Mesenchymal stem cell (in vitro differentiated cells and primary cell): ENCODE measurements around the gene FBXW8.

Source experiments
- DNase-seq: peaks from one replicate; pipeline ENCODE4 v3.0.0-alpha.2; 2013
- H2AFZ ChIP-seq: one replicate; pipeline ENCODE4 v1.6.1; 2013; ENCODE audit warnings: low read depth, mild to moderate bottlenecking, control low read depth, inconsistent platforms, low read length, moderate library complexity
- H2AK5ac ChIP-seq: 2 replicates; pipeline ENCODE4 v1.6.1; 2013; ENCODE audit warnings: low read length, moderate library complexity, mild to moderate bottlenecking, inconsistent platforms; ENCODE audit not compliant: severe bottlenecking
- H2BK120ac ChIP-seq: one replicate; pipeline ENCODE4 v1.6.1; 2013; ENCODE audit warnings: low read depth, mild to moderate bottlenecking, inconsistent platforms, low read length, moderate library complexity
- H2BK12ac ChIP-seq, 2 experiments: one replicate each; pipeline ENCODE4 v1.6.1; 2013; ENCODE audit warnings: inconsistent platforms in 2 of 2, low read length in 2 of 2, mild to moderate bottlenecking in 2 of 2, moderate library complexity in 2 of 2, control low read depth in 1 of 2
- H2BK15ac ChIP-seq: one replicate; pipeline ENCODE4 v1.6.1; 2013; ENCODE audit warnings: mild to moderate bottlenecking, low read depth, inconsistent platforms; ENCODE audit not compliant: poor library complexity, severe bottlenecking
- H2BK5ac ChIP-seq: 2 replicates; pipeline ENCODE4 v1.6.1; 2013; ENCODE audit warnings: low read depth, mild to moderate bottlenecking, low read length, control low read depth, inconsistent platforms; ENCODE audit not compliant: poor library complexity, severe bottlenecking
- H3K14ac ChIP-seq, 2 experiments: one replicate each; pipeline ENCODE4 v1.6.1; 2013; ENCODE audit warnings: inconsistent platforms in 2 of 2, low read length in 2 of 2, control low read depth in 1 of 2, mild to moderate bottlenecking in 1 of 2, moderate library complexity in 1 of 2
- H3K18ac ChIP-seq, 2 experiments: one replicate each; pipeline ENCODE4 v1.6.1; 2013; ENCODE audit warnings: inconsistent platforms in 2 of 2, low read length in 2 of 2, control low read depth in 1 of 2, low read depth in 1 of 2, mild to moderate bottlenecking in 1 of 2
- H3K23ac ChIP-seq, 2 experiments: one replicate each; pipeline ENCODE4 v1.6.1; 2013; ENCODE audit warnings: inconsistent platforms in 2 of 2, low read length in 2 of 2, mild to moderate bottlenecking in 2 of 2, moderate library complexity in 2 of 2, control low read depth in 1 of 2
- H3K27ac ChIP-seq: 2 replicates; pipeline ENCODE4 v1.5.1; 2013; ENCODE audit warnings: mild to moderate bottlenecking, moderate library complexity, low read length, control low read depth, inconsistent platforms; ENCODE audit not compliant: poor library complexity, severe bottlenecking
- H3K27me3 ChIP-seq, 2 experiments: 2 replicates each; pipeline versions ENCODE4 v1.6.1 to v1.7.0; 2013; ENCODE audit warnings: low read length in 2 of 2, mild to moderate bottlenecking in 2 of 2, moderate library complexity in 2 of 2, control low read depth in 1 of 2, inconsistent platforms in 1 of 2; ENCODE audit not compliant: control insufficient read depth in 1 of 2, insufficient read depth in 1 of 2
- H3K36me3 ChIP-seq, 2 experiments: 2 replicates each; pipeline versions ENCODE4 v1.6.1 to v1.7.0; 2013; ENCODE audit warnings: low read length in 2 of 2, control low read depth in 1 of 2, inconsistent platforms in 1 of 2, low read depth in 1 of 2, mild to moderate bottlenecking in 1 of 2; ENCODE audit not compliant: insufficient read depth in 2 of 2, control insufficient read depth in 1 of 2
- H3K4ac ChIP-seq, 2 experiments: one replicate each; pipeline ENCODE4 v1.6.1; 2013; ENCODE audit warnings: inconsistent platforms in 2 of 2, low read length in 2 of 2, mild to moderate bottlenecking in 2 of 2, moderate library complexity in 2 of 2, control low read depth in 1 of 2, low read depth in 1 of 2
- H3K4me1 ChIP-seq: 2 replicates; pipeline ENCODE4 v1.6.1; 2013; ENCODE audit warnings: low read depth, low read length, control low read depth; ENCODE audit not compliant: control insufficient read depth, insufficient read depth
- H3K4me2 ChIP-seq: 2 replicates; pipeline ENCODE4 v1.6.1; 2013; ENCODE audit warnings: low read length, mild to moderate bottlenecking, inconsistent platforms; ENCODE audit not compliant: poor library complexity, severe bottlenecking
- H3K4me3 ChIP-seq, 2 experiments: 2 replicates each; pipeline versions ENCODE4 v1.5.1 to v1.7.0; 2013; ENCODE audit warnings: low read length in 2 of 2, mild to moderate bottlenecking in 2 of 2, control low read depth in 1 of 2, low read depth in 1 of 2; ENCODE audit not compliant: insufficient read depth in 1 of 2
- H3K79me1 ChIP-seq: replicated peaks from 2 replicates; pipeline ENCODE4 v1.6.1; 2013; ENCODE audit warnings: mild to moderate bottlenecking, control low read depth, low read length, inconsistent platforms; ENCODE audit not compliant: poor library complexity, severe bottlenecking
- H3K9ac ChIP-seq: 2 replicates; pipeline ENCODE4 v1.7.0; 2013; ENCODE audit warnings: mild to moderate bottlenecking, low read length, moderate library complexity
- H3K9me3 ChIP-seq: 2 replicates; pipeline ENCODE4 v1.7.0; 2013; ENCODE audit warnings: mild to moderate bottlenecking, low read length; ENCODE audit not compliant: control insufficient read depth
- H4K8ac ChIP-seq: one replicate; pipeline ENCODE4 v1.6.1; 2013; ENCODE audit warnings: inconsistent platforms, mild to moderate bottlenecking, low read length, moderate library complexity
- H4K91ac ChIP-seq: one replicate; pipeline ENCODE4 v1.6.1; 2013; ENCODE audit warnings: mild to moderate bottlenecking, low read length, inconsistent platforms
- WGBS: methylation state at CpG from one replicate; pipeline ENCODE4 v1.1.7; 2013; ENCODE audit warnings: mixed read lengths; 5-methylcytosine and 5-hydroxymethylcytosine counted together

FBXW8 gene

DNA sequence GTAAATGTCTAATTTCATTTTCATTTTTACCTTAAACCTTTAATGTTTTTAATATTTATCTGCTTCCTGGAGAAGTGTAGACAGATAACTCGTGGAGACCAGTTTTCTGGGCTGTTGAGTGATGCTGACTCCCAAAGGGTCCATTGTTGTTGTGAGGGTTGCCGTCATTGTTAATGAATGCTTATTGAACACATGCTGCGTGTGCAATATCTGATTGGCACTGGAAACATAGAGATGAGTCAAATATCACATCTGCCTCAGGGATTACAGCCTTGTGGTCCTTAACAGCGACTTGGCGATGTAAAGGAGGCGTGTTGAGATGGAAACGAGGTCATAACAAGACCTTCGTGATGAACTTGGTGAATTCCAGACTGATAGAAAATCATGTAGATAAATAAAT lies 85.9 kb downstream of the FBXW8 start:
- Histone ChIP-seq H2AFZ (no peak overlapping the region), H3K9me3 (no peaks in the 10 kb centered on the region), H3K36me3 (peaks cover 23 to 46% of the 10 kb centered on the region in 2 experiments), H3K9ac (peak overlapping the region; percentile 71), H3K4me1 (no peaks in the 10 kb centered on the region), H3K18ac (no peak overlapping the region), H4K91ac (no peak overlapping the region), H3K14ac (no peak overlapping the region), H4K8ac (no peak overlapping the region), H3K27ac (no peak overlapping the region), H2AK5ac (no peak overlapping the region), H2BK15ac (no peak overlapping the region), H3K27me3 (no peaks in the 10 kb centered on the region), H3K4me3 (no peak overlapping the region), H2BK120ac (no peak overlapping the region), H3K23ac (no peak overlapping the region), H2BK12ac (no peak overlapping the region), H3K4me2 (no peak overlapping the region), H2BK5ac (no peak overlapping the region), H3K79me1 (peaks cover 38% of the 10 kb centered on the region), H3K4ac (no peak overlapping the region)
- DNase-seq = no peak
- WGBS = 97% methylated on average over 8 of the region's 8 CpGs

DNA sequence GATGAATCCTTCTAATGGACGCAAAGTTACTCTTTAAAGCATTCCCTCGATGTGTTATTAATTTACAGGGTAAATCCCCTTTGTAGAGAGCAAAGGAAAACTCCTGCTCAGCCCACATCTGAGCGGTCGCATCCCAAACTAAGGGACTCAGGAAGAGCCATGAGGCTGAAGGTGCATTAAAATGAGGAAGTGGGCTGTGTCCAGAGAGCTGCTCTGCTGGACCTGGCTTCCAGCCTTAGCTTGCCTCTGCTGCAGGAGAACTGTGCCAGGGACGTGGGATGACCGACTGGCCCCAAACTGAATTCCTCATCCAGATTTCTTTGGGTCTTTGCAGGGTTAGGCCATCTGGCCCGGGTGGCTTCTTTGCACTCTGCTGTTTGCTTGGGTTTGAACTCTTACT lies 88.3 kb downstream of the FBXW8 start:
- no peak overlapping the region for H2AK5ac ChIP-seq
- no peak overlapping the region for H3K4ac ChIP-seq
- H3K27ac ChIP-seq = no peak overlapping the region
- H3K23ac ChIP-seq = no peak overlapping the region
- peaks cover 30 to 47% of the 10 kb centered on the region in 2 experiments for H3K36me3 ChIP-seq
- H3K79me1 ChIP-seq = peaks cover 48% of the 10 kb centered on the region
- WGBS = 97% methylated on average over 7 of the region's 7 CpGs
- H2BK5ac ChIP-seq = no peak overlapping the region
- no peak overlapping the region for H2AFZ ChIP-seq
- H3K9me3 ChIP-seq = no peaks in the 10 kb centered on the region
- no peak overlapping the region for H3K4me2 ChIP-seq
- no peaks in the 10 kb centered on the region for H3K27me3 ChIP-seq
- H3K18ac ChIP-seq = no peak overlapping the region
- H2BK12ac ChIP-seq = no peak overlapping the region
- H3K4me1 ChIP-seq = no peaks in the 10 kb centered on the region
- H4K91ac ChIP-seq = no peak overlapping the region
- no peak for DNase-seq
- H3K14ac ChIP-seq = no peak overlapping the region
- no peak overlapping the region for H2BK15ac ChIP-seq
- no peak overlapping the region for H3K4me3 ChIP-seq
- H4K8ac ChIP-seq = no peak overlapping the region
- no peak overlapping the region for H3K9ac ChIP-seq
- H2BK120ac ChIP-seq = no peak overlapping the region

DNA sequence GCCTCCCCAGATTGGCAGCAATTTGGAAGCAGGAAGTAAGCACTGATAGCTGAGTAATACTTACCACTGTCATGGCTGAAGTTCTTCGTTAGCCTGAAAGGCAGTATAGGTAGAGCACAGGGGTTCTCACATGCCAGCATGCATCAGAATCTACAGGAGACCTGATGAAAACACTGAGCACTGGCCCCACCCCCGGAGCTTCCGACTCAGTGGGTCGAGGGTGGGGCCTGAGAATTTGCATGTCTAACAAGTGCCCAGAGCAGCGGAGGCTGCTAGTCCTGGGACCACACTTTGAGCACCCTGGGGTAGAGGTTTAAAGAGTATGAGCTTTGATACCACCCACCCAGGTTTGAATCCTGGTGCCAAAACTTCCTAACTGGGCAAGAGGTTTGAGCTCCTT lies 89.6 kb downstream of the FBXW8 start:
- Histone ChIP-seq H2BK5ac (no peak overlapping the region), H3K4ac (no peak overlapping the region), H2AK5ac (no peak overlapping the region), H4K8ac (no peak overlapping the region), H3K9ac (no peak overlapping the region), H3K79me1 (peaks cover 46% of the 10 kb centered on the region), H3K9me3 (no peaks in the 10 kb centered on the region), H3K14ac (no peak overlapping the region), H3K27ac (no peak overlapping the region), H2BK12ac (no peak overlapping the region), H3K36me3 (peaks cover 34 to 47% of the 10 kb centered on the region in 2 experiments), H3K18ac (no peak overlapping the region), H2BK120ac (no peak overlapping the region), H4K91ac (no peak overlapping the region), H3K4me2 (no peak overlapping the region), H3K4me1 (no peaks in the 10 kb centered on the region), H3K27me3 (no peaks in the 10 kb centered on the region), H3K4me3 (no peak overlapping the region), H3K23ac (no peak overlapping the region), H2BK15ac (no peak overlapping the region), H2AFZ (no peak overlapping the region)
- DNase-seq = no peak
- 94% methylated on average over 5 of the region's 5 CpGs for WGBS

DNA sequence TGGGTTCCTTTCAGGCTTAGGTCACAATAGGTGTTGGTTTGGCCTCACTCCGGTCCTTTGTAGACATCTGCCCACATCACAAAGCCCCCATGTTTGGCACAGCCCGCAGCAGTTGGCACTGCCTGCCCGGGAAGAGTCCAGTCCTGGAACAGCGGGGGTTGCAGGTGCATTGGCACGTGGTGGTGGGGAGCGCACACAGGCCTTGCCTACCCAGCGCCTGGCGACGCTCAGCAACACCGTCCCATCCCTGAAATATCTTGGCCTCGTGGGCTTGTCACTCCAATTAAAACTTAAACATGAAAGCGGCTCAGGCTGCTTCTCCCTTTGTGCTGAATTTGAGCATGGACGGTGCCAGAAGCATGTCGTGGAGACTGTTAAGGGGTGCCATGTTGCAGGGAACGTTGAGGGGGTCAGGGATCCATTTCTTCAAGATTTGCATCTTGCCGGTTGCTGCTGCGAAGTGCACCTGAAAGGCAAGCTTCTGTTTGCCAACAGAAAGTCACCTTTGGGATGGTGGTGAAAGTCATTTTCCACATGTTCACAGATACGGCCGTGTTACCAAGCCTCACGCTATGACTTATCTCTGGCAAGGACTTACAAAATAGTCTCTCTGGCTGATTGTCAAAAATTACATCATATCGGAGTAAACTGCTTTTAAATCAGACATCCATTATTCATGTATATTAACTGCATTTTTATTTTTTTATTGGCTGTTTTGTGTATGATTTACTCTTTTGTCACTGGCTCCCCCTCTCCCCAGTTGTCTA lies 91.5 kb downstream of the FBXW8 start:
- no peak for DNase-seq
- Histone ChIP-seq H2BK15ac (no peak overlapping the region), H3K23ac (no peak overlapping the region), H2BK120ac (no peak overlapping the region), H3K27ac (no peak overlapping the region), H3K79me1 (peaks cover 37% of the 10 kb centered on the region), H3K36me3 (peaks cover 39 to 65% of the 10 kb centered on the region in 2 experiments), H3K18ac (no peak overlapping the region), H2AFZ (no peak overlapping the region), H3K4ac (no peak overlapping the region), H3K4me3 (no peak overlapping the region), H3K9me3 (no peaks in the 10 kb centered on the region), H3K9ac (no peak overlapping the region), H3K4me1 (no peaks in the 10 kb centered on the region), H4K8ac (no peak overlapping the region), H2AK5ac (no peak overlapping the region), H4K91ac (no peak overlapping the region), H3K4me2 (no peak overlapping the region), H3K27me3 (no peaks in the 10 kb centered on the region), H2BK5ac (no peak overlapping the region), H2BK12ac (no peak overlapping the region), H3K14ac (no peak overlapping the region)
- 97% methylated on average over 20 of the region's 21 CpGs for WGBS
